Measurements from ENCODE around the gene FITM2.

DNA sequence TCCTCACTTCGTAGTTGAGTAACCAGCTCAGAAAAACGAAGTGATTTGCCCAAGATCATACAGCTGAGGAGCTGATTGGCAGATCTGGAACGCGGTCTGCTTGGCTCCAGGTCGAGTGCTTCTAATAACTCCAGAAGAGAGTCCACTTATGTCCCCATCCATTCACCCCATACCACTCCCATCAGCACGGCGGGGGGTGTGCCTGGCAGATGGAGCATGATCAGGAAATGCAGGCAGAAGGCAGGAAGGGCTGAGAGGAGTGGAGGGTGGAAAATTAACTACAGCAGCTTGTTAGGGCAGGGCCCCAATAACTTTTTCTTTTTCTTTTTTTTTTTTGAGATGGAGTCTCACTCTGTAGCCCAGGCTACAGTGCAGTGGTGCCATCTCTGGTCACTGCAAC, 15.0 kb downstream of the FITM2 start:
- no peak for TF ChIP-seq YY1 (IDR thresholded peaks at IDR 0.05; ENCODE audit: low read depth)
- TF ChIP-seq USF2 (IDR thresholded peaks at IDR 0.05; ENCODE audit: borderline replicate concordance, low read depth, low read length): no peak
- TF ChIP-seq EZH2phosphoT487 (IDR thresholded peaks at IDR 0.05; ENCODE audit: borderline replicate concordance, low read depth): no peak
- TF ChIP-seq SIN3A (IDR thresholded peaks at IDR 0.05; ENCODE audit: borderline replicate concordance, low read depth, low read length): no peak
- no peak for TF ChIP-seq CTCF (IDR thresholded peaks at IDR 0.05)
- no peak for TF ChIP-seq TCF12 (IDR thresholded peaks at IDR 0.05)
- TF ChIP-seq REST (IDR thresholded peaks at IDR 0.05; ENCODE audit: low read depth, low read length): no peak
- no peak for TF ChIP-seq MAX (IDR thresholded peaks at IDR 0.05; ENCODE audit: low read depth)
- no peak for TF ChIP-seq FOXM1 (IDR thresholded peaks at IDR 0.05; ENCODE audit: low read depth)
- TF ChIP-seq NRF1 (IDR thresholded peaks at IDR 0.05; ENCODE audit: low read depth, low read length): no peak
- TF ChIP-seq GATA2 (CRISPR knock-in tag; IDR thresholded peaks at IDR 0.05): no peak
